Endodermal cell (in vitro differentiated cells): Measurements from ENCODE around the gene LDLRAD4. TPM values are rescaled to one million over a fixed set of nuclear protein-coding genes. Genes with fewer than 3 reads are reported as not detected.

Experiments
- DNase-seq: peaks from one replicate; pipeline ENCODE4 v3.0.0-alpha.2; 2017
- H3K27ac ChIP-seq: 2 replicates; pipeline ENCODE4 v1.5.1; 2013; ENCODE audit warnings: mild to moderate bottlenecking, low read depth, low read length, moderate library complexity
- H3K27me3 ChIP-seq: 2 replicates; pipeline ENCODE4 v1.6.1; 2013; ENCODE audit warnings: mild to moderate bottlenecking, low read length, moderate library complexity; ENCODE audit not compliant: insufficient read depth, control insufficient read depth, poor library complexity, severe bottlenecking
- H3K36me3 ChIP-seq: 2 replicates; pipeline ENCODE4 v1.7.0; 2013; ENCODE audit warnings: mild to moderate bottlenecking, low read length, moderate library complexity; ENCODE audit not compliant: control insufficient read depth, insufficient read depth
- H3K4me1 ChIP-seq: one replicate; pipeline ENCODE4 v1.7.0; 2013; ENCODE audit warnings: low read length; ENCODE audit not compliant: control insufficient read depth, insufficient read depth
- H3K4me3 ChIP-seq: 2 replicates; pipeline ENCODE4 v1.5.1; 2013; ENCODE audit warnings: mild to moderate bottlenecking, low read length, moderate library complexity
- H3K9ac ChIP-seq: 2 replicates; pipeline ENCODE4 v1.6.1; 2013; ENCODE audit warnings: mild to moderate bottlenecking, low read length, moderate library complexity; ENCODE audit not compliant: poor library complexity, severe bottlenecking; ENCODE audit errors: extremely low read depth
- H3K9me3 ChIP-seq: 2 replicates; pipeline ENCODE4 v1.6.1; 2013; ENCODE audit warnings: mild to moderate bottlenecking, low read length, moderate library complexity; ENCODE audit not compliant: control insufficient read depth
- H3K27ac Mint-ChIP-seq: 2 replicates; pipeline ENCODE4 v1.8.0; 2020; ENCODE audit warnings: mixed read lengths
- H3K27me3 Mint-ChIP-seq: 2 replicates; pipeline ENCODE4 v1.8.0; 2021; ENCODE audit warnings: mild to moderate bottlenecking, mixed read lengths; ENCODE audit not compliant: insufficient read depth
- H3K36me3 Mint-ChIP-seq: 2 replicates; pipeline ENCODE4 v1.8.0; 2020; ENCODE audit warnings: low read depth, mixed read lengths
- H3K4me1 Mint-ChIP-seq: 2 replicates; pipeline ENCODE4 v1.8.0; 2020; ENCODE audit warnings: mixed read lengths
- H3K4me3 Mint-ChIP-seq: 2 replicates; pipeline ENCODE4 v1.8.0; 2020; ENCODE audit warnings: mild to moderate bottlenecking, moderate library complexity, mixed read lengths
- H3K9me3 Mint-ChIP-seq: 2 replicates; pipeline ENCODE4 v1.8.0; 2020; ENCODE audit warnings: mild to moderate bottlenecking, mixed read lengths
- WGBS, 2 experiments: methylation state at CpG; one replicate each; pipeline versions ENCODE4 v1.1.5 to v1.1.7; 2013; ENCODE audit warnings: missing lambda C conversion rate in 2 of 2, mixed read lengths in 1 of 2; ENCODE audit not compliant: insufficient coverage in 1 of 2, insufficient read length in 1 of 2; 5-methylcytosine and 5-hydroxymethylcytosine counted together
- total RNA-seq, 2 donors: library from RNA; stranded (reverse); fragmentation: NEBNext Ultra II Directional in 1 of 2; extraction: Animal tissue kit (Norgen Biotek cat#: 25700) in 1 of 2; gene quantifications; 2 replicates in 1 of 2; 3 replicates in 1 of 2; pipeline ENCODE4 v1.2.1, GENCODE V29; 2021
- TF ChIP-seq, protein P1 (sequence below): fragments of 200-600 bp; sonication (generic); conservative IDR thresholded peaks from 2 replicates; pipeline ENCODE4 v1.5.0; 2021; ENCODE audit warnings: antibody characterized with exemption, mild to moderate bottlenecking

Gene LDLRAD4
- total RNA-seq, 2 donors from 2014 or later = 14.9 to 15.1 TPM

- peaks cover 2% of the 10 kb centered on the region for H3K36me3 Mint-ChIP-seq
- H3K27me3 Mint-ChIP-seq = peaks cover 12% of the 10 kb centered on the region
- TF ChIP-seq, protein P1, sequence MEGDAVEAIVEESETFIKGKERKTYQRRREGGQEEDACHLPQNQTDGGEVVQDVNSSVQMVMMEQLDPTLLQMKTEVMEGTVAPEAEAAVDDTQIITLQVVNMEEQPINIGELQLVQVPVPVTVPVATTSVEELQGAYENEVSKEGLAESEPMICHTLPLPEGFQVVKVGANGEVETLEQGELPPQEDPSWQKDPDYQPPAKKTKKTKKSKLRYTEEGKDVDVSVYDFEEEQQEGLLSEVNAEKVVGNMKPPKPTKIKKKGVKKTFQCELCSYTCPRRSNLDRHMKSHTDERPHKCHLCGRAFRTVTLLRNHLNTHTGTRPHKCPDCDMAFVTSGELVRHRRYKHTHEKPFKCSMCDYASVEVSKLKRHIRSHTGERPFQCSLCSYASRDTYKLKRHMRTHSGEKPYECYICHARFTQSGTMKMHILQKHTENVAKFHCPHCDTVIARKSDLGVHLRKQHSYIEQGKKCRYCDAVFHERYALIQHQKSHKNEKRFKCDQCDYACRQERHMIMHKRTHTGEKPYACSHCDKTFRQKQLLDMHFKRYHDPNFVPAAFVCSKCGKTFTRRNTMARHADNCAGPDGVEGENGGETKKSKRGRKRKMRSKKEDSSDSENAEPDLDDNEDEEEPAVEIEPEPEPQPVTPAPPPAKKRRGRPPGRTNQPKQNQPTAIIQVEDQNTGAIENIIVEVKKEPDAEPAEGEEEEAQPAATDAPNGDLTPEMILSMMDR = no peak
- H3K4me1 Mint-ChIP-seq = peaks cover 9% of the 10 kb centered on the region
- no peak overlapping the region for H3K27ac ChIP-seq
- no peaks in the 10 kb centered on the region for H3K9me3 ChIP-seq
- no peaks in the 10 kb centered on the region for H3K4me1 ChIP-seq
- 95 to 96% methylated on average over 14 to 19 of the region's 19 CpGs for WGBS, 2 experiments
- H3K9ac ChIP-seq = no peak overlapping the region
- H3K4me3 ChIP-seq = no peak overlapping the region
- peaks cover 9% of the 10 kb centered on the region for H3K27me3 ChIP-seq
- H3K36me3 ChIP-seq = no peaks in the 10 kb centered on the region
- no peak overlapping the region for H3K27ac Mint-ChIP-seq
- no peaks in the 10 kb centered on the region for H3K9me3 Mint-ChIP-seq
- H3K4me3 Mint-ChIP-seq = no peak overlapping the region
- peak; percentile 31 for DNase-seq
Measured at GRCh38 chr18:13232971-13233786, 14.6 kb downstream of the LDLRAD4 start.

DNA sequence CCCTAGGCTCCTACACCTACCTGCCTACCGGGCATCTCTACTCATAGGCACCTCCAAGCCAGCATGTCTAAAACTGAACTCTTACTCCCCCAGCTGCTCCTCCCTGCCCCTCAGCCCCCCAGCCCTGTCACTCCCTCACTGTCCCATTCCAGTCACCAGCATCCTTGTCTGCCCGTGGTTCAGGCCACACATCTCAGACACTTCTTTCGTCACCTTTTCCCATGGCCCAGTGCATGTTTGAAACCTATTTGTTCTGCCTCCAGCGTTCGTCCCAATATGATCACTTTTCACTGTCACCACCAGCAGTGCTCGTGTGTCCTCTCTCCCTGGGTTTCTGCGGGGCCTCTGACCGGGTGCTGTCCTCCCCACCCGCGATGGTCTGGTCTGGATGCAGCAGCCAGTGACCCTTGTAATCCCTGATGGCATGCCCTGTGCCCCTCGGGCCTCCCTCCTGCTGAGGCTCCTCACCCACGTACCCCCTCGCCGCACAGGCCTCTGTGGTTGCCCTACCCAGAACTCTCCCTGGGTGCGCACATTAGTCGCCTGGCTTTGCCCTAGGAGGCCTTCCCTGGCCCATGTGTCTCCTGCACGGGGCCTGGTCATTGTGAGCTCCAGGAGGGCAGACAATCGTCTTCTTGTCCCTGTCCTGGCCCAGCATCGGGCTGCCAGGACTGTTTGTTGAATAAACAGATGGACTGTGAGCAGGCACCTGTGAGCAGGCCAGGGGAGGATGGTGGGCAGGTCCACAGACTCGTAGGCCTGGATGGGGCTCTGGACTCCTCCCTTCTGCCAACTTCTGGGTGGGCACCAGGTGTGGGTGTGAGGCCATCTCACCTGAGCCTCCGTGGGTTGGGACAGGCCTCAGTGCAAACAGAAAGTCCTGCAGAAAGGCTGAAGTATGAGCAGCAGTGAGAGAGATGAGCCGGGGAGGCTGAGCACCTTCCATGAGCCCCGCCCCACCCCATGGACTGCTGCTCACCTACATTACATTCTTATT is 15.5 kb downstream of the LDLRAD4 start:
- Mint-ChIP-seq H3K4me3 (no peak overlapping the region), H3K4me1 (peaks cover 10% of the 10 kb centered on the region), H3K27ac (no peak overlapping the region), H3K36me3 (peaks cover 2% of the 10 kb centered on the region), H3K27me3 (peaks cover 12% of the 10 kb centered on the region), H3K9me3 (no peaks in the 10 kb centered on the region)
- Histone ChIP-seq H3K36me3 (no peaks in the 10 kb centered on the region), H3K9me3 (no peaks in the 10 kb centered on the region), H3K4me1 (no peaks in the 10 kb centered on the region), H3K4me3 (no peak overlapping the region), H3K27ac (no peak overlapping the region), H3K9ac (no peak overlapping the region), H3K27me3 (peaks cover 13% of the 10 kb centered on the region)
- TF ChIP-seq, protein P1 = no peak
- 91 to 93% methylated on average over 15 to 23 of the region's 23 CpGs for WGBS, 2 experiments
- peak; percentile 41 for DNase-seq

DNA sequence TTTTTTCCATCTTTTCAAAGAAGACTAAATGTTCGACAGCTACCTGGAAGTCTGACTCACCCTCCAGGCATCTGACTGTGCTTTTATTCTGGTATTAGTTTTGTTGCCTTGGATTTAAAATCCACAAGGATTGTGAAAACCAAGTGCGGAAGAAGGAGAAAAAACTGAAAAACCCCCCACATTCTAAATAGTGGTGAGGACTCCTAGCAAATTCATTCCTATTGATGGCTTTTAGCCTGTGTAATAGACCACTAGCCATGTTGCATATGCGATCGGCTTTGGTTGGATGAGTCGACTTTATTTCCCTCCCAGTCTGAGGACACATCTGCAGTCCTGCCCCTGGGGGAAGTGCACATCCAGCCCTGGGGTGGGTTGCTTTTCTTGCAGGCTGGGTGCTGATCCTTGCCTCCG is 16.9 kb downstream of the LDLRAD4 start:
- DNase-seq = peak; percentile 51
- H3K9ac ChIP-seq = no peak overlapping the region
- H3K27me3 Mint-ChIP-seq = peaks cover 12% of the 10 kb centered on the region
- H3K9me3 Mint-ChIP-seq = no peaks in the 10 kb centered on the region
- no peaks in the 10 kb centered on the region for H3K36me3 ChIP-seq
- 58 to 70% methylated on average over 2 to 6 of the region's 6 CpGs for WGBS, 2 experiments
- TF ChIP-seq, protein P1 = no peak
- H3K27ac Mint-ChIP-seq = no peak overlapping the region
- H3K4me1 Mint-ChIP-seq = peaks cover 10% of the 10 kb centered on the region
- no peak overlapping the region for H3K4me3 ChIP-seq
- no peak overlapping the region for H3K4me3 Mint-ChIP-seq
- no peaks in the 10 kb centered on the region for H3K36me3 Mint-ChIP-seq
- H3K9me3 ChIP-seq = no peaks in the 10 kb centered on the region
- H3K4me1 ChIP-seq = peaks cover 6% of the 10 kb centered on the region
- peaks cover 13% of the 10 kb centered on the region for H3K27me3 ChIP-seq
- no peak overlapping the region for H3K27ac ChIP-seq
